OCI-LY1 (cell line): ENCODE data around the gene NCF2.

Experiments used
- H2AFZ ChIP-seq: fragments of 200-600 bp; sonication (generic), shearing (Covaris generic); 2 replicates; pipeline ENCODE4 v1.6.0; 2014; ENCODE audit warnings: antibody characterized with exemption, mild to moderate bottlenecking, low read length
- H3F3A ChIP-seq: fragments of 200-600 bp; sonication (generic), shearing (Covaris generic); 2 replicates; pipeline ENCODE4 v1.6.0; 2014; ENCODE audit warnings: mild to moderate bottlenecking, antibody characterized with exemption, low read length, moderate library complexity; ENCODE audit not compliant: insufficient read depth
- H3K27ac ChIP-seq: fragments of 200-600 bp; sonication (generic); 2 replicates; pipeline ENCODE4 v1.5.1; 2014; ENCODE audit warnings: low read length, mixed run types, mild to moderate bottlenecking, low read depth; ENCODE audit not compliant: poor library complexity, severe bottlenecking
- H3K27me3 ChIP-seq: fragments of 200-600 bp; sonication (generic); 2 replicates; pipeline ENCODE4 v1.6.0; 2014; ENCODE audit warnings: antibody characterized with exemption, mild to moderate bottlenecking, low read length, moderate library complexity; ENCODE audit not compliant: insufficient read depth
- H3K36me3 ChIP-seq: fragments of 200-600 bp; sonication (generic); 2 replicates; pipeline ENCODE4 v1.6.1; 2014; ENCODE audit warnings: mild to moderate bottlenecking, antibody characterized with exemption, low read length, moderate library complexity, mixed read lengths; ENCODE audit not compliant: insufficient read depth
- H3K4me1 ChIP-seq: fragments of 200-600 bp; sonication (generic); 2 replicates; pipeline ENCODE4 v1.5.1; 2014; ENCODE audit warnings: mild to moderate bottlenecking, low read length, moderate library complexity; ENCODE audit not compliant: insufficient read depth, severe bottlenecking
- H3K4me2 ChIP-seq: fragments of 200-600 bp; sonication (generic), shearing (Covaris generic); 2 replicates; pipeline ENCODE4 v1.6.1; 2014; ENCODE audit warnings: low read length
- H3K4me3 ChIP-seq: fragments of 200-600 bp; sonication (generic); 2 replicates; pipeline ENCODE4 v1.5.1; 2014; ENCODE audit warnings: low read length, low read depth, mild to moderate bottlenecking, mixed read lengths; ENCODE audit not compliant: poor library complexity, severe bottlenecking
- H3K79me2 ChIP-seq: fragments of 200-600 bp; shearing (Covaris generic); 2 replicates; pipeline ENCODE4 v1.6.1; 2016; ENCODE audit warnings: mixed run types, low read length, mixed read lengths; ENCODE audit not compliant: insufficient read depth
- H3K9ac ChIP-seq: fragments of 200-600 bp; sonication (generic), shearing (Covaris generic); 2 replicates; pipeline ENCODE4 v1.6.1; 2014; ENCODE audit warnings: mild to moderate bottlenecking, low read length, mixed read lengths
- H3K9me2 ChIP-seq: fragments of 200-600 bp; sonication (generic), shearing (Covaris generic); 2 replicates; pipeline ENCODE4 v1.6.1; 2014; ENCODE audit warnings: low read depth, mild to moderate bottlenecking, low read length, mixed read lengths
- H3K9me3 ChIP-seq: fragments of 200-600 bp; shearing (Covaris generic); 2 replicates; pipeline ENCODE4 v1.6.1; 2014; ENCODE audit warnings: low read length, mixed read lengths
- H4K20me1 ChIP-seq: fragments of 200-600 bp; sonication (generic), shearing (Covaris generic); 2 replicates; pipeline ENCODE4 v1.6.0; 2016; ENCODE audit warnings: mild to moderate bottlenecking, low read length; ENCODE audit not compliant: insufficient read depth
- EZH2 ChIP-seq: fragments of 200-600 bp; sonication (generic), shearing (Covaris generic); IDR thresholded peaks from 2 replicates; pipeline ENCODE4 v1.8.0; 2017; ENCODE audit warnings: borderline replicate concordance, mixed run types, mild to moderate bottlenecking, antibody characterized with exemption, low read length, moderate library complexity, mixed read lengths
- TF ChIP-seq, protein P1 (sequence below): fragments of 200-600 bp; sonication (generic), shearing (Covaris generic); IDR thresholded peaks from 2 replicates; pipeline ENCODE4 v1.5.1; 2017; ENCODE audit warnings: mild to moderate bottlenecking, antibody characterized with exemption, low read length, moderate library complexity, mixed read lengths

Gene NCF2

DNA sequence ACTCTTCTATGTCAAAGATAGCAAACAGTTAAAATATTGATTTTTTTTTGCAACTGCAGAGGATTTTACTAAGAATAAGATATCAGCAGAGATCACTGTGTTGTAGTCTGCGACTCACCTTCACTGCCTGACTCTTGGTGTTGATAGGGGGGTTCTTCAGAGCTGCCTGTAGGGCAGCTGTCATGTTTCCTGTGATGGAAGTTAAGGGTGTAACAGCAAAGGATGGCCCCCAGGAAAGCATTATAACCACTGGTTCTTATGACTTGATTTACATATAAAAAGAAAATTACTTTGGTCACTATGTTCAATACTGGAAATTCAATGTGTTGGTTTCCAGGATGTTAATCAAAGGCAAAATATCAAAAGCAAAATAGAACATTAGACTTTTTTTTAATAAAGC is 42.7 kb upstream of the NCF2 start:
- H3K9me3 ChIP-seq, result no peaks in the 10 kb centered on the region
- peaks cover 49% of the 10 kb centered on the region for H3K36me3 ChIP-seq
- H3K27me3 ChIP-seq, result no peaks in the 10 kb centered on the region
- H4K20me1 ChIP-seq, result no peaks in the 10 kb centered on the region
- H3K4me3 ChIP-seq, result peak overlapping the region; percentile 89
- peak overlapping the region; percentile 81; the same call in 1 of the 2 replicates for H3K9ac ChIP-seq
- H3K79me2 ChIP-seq, result peaks cover 31% of the 10 kb centered on the region
- TF ChIP-seq EZH2, result no peak
- TF ChIP-seq, protein P1, sequence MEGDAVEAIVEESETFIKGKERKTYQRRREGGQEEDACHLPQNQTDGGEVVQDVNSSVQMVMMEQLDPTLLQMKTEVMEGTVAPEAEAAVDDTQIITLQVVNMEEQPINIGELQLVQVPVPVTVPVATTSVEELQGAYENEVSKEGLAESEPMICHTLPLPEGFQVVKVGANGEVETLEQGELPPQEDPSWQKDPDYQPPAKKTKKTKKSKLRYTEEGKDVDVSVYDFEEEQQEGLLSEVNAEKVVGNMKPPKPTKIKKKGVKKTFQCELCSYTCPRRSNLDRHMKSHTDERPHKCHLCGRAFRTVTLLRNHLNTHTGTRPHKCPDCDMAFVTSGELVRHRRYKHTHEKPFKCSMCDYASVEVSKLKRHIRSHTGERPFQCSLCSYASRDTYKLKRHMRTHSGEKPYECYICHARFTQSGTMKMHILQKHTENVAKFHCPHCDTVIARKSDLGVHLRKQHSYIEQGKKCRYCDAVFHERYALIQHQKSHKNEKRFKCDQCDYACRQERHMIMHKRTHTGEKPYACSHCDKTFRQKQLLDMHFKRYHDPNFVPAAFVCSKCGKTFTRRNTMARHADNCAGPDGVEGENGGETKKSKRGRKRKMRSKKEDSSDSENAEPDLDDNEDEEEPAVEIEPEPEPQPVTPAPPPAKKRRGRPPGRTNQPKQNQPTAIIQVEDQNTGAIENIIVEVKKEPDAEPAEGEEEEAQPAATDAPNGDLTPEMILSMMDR, result no peak
- peaks cover 33% of the 10 kb centered on the region for H3K4me1 ChIP-seq
- no peak overlapping the region for H3K27ac ChIP-seq
- no peaks in the 10 kb centered on the region for H3K9me2 ChIP-seq
- H3K4me2 ChIP-seq, result peak overlapping the region; percentile 76
- H3F3A ChIP-seq, result peaks cover 3% of the 10 kb centered on the region; the same call in 1 of the 2 replicates
- H2AFZ ChIP-seq, result no peak overlapping the region

- peaks cover 3% of the 10 kb centered on the region; the same call in 1 of the 2 replicates for H3F3A ChIP-seq
- peaks cover 33% of the 10 kb centered on the region for H3K4me1 ChIP-seq
- no peak overlapping the region for H3K4me3 ChIP-seq
- no peaks in the 10 kb centered on the region for H4K20me1 ChIP-seq
- H3K79me2 ChIP-seq, result peaks cover 31% of the 10 kb centered on the region
- H3K4me2 ChIP-seq, result peak overlapping the region; percentile 76; the same call in 1 of the 2 replicates
- H3K9me3 ChIP-seq, result no peaks in the 10 kb centered on the region
- H3K9me2 ChIP-seq, result no peaks in the 10 kb centered on the region
- TF ChIP-seq, protein P1, result no peak
- no peaks in the 10 kb centered on the region for H3K27me3 ChIP-seq
- no peak overlapping the region for H3K27ac ChIP-seq
- no peak overlapping the region for H2AFZ ChIP-seq
- H3K9ac ChIP-seq, result no peak overlapping the region; the same call in 1 of the 2 replicates
- peaks cover 56% of the 10 kb centered on the region for H3K36me3 ChIP-seq
These were observed 41.9 kb upstream of the NCF2 start for GRCh38 chr1:183632114-183632513.

- H3K27ac ChIP-seq, result no peak overlapping the region
- TF ChIP-seq, protein P1, result no peak
- no peak for TF ChIP-seq EZH2
- no peak overlapping the region for H3K4me2 ChIP-seq
- peaks cover 31% of the 10 kb centered on the region for H3K79me2 ChIP-seq
- H3K36me3 ChIP-seq, result peaks cover 69% of the 10 kb centered on the region
- no peaks in the 10 kb centered on the region for H3K27me3 ChIP-seq
- H2AFZ ChIP-seq, result no peak overlapping the region
- no peak overlapping the region for H3K9ac ChIP-seq
- H3K9me3 ChIP-seq, result no peaks in the 10 kb centered on the region
- no peaks in the 10 kb centered on the region for H3K9me2 ChIP-seq
- H3F3A ChIP-seq, result peaks cover 3% of the 10 kb centered on the region; the same call in 1 of the 2 replicates
- no peaks in the 10 kb centered on the region for H4K20me1 ChIP-seq
- H3K4me3 ChIP-seq, result no peak overlapping the region
- peaks cover 28% of the 10 kb centered on the region for H3K4me1 ChIP-seq
These were observed 40.5 kb upstream of the NCF2 start for GRCh38 chr1:183630748-183631147.
